GM18507 (cell line): Measurements from ENCODE around the gene INO80C.
A peak's percentile ranks its signal among the peaks of the same experiment; 100 is the strongest.
"Not testable (repeated sequence)": the region's sequence is repeated elsewhere in the genome, so short reads cannot be mapped to it uniquely, and the experiment has no call there.

ENCODE experiments used
- DNase-seq: peaks from one replicate; pipeline ENCODE4 v3.0.0; 2011; ENCODE audit warnings: low read depth; ENCODE audit not compliant: insufficient read length; ENCODE audit errors: extremely low spot score
- FAIRE-seq: peaks from 2 replicates; lab custom pipeline; 2011; peaks lifted over from hg19 to GRCh38; lab: Jason Lieb, UNC

The INO80C gene

GRCh38 chr18:35490894-35491699 is 6.7 kb downstream of the INO80C start:
- FAIRE-seq: no peak
- DNase-seq: no peak

- no peak for DNase-seq
- no peak for FAIRE-seq
These were observed 7.8 kb downstream of the INO80C start for GRCh38 chr18:35489913-35490490.

GRCh38 chr18:35489281-35489680 is 8.5 kb downstream of the INO80C start:
- not testable (repeated sequence) for FAIRE-seq, DNase-seq

GRCh38 chr18:35488396-35488795 is 9.4 kb downstream of the INO80C start:
- FAIRE-seq, DNase-seq: not testable (repeated sequence)

GRCh38 chr18:35487525-35487924 is 10.2 kb downstream of the INO80C start:
- not testable (repeated sequence) for DNase-seq, FAIRE-seq

- DNase-seq: no peak
- no peak for FAIRE-seq
These were observed 11.9 kb downstream of the INO80C start for GRCh38 chr18:35485852-35486251.

GRCh38 chr18:35484034-35484433 is 13.7 kb downstream of the INO80C start:
- DNase-seq (no peak), FAIRE-seq (no peak)

GRCh38 chr18:35481960-35482366 is 15.8 kb downstream of the INO80C start:
- FAIRE-seq (no peak), DNase-seq (no peak)

- FAIRE-seq (no peak), DNase-seq (no peak)
These were observed 17.7 kb downstream of the INO80C start for GRCh38 chr18:35479911-35480586.

- no peak for DNase-seq
- FAIRE-seq: no peak
These were observed 19.0 kb downstream of the INO80C start for GRCh38 chr18:35478520-35479435.

- FAIRE-seq (no peak), DNase-seq (no peak)
These were observed 19.8 kb downstream of the INO80C start for GRCh38 chr18:35477974-35478373.

- FAIRE-seq (no peak), DNase-seq (no peak)
These were observed 20.3 kb downstream of the INO80C start for GRCh38 chr18:35477497-35477896.

- FAIRE-seq: no peak
- no peak for DNase-seq
These were observed 22.9 kb downstream of the INO80C start for GRCh38 chr18:35474884-35475283.

GRCh38 chr18:35473562-35473961 is 24.2 kb downstream of the INO80C start:
- no peak for DNase-seq
- no peak for FAIRE-seq

GRCh38 chr18:35470435-35470834 is 27.3 kb downstream of the INO80C start:
- no peak for DNase-seq

GRCh38 chr18:35469725-35470124 is 28.0 kb downstream of the INO80C start:
- DNase-seq: no peak
- FAIRE-seq: no peak

More at GRCh38 chr18:35470435-35470834, 27.3 kb downstream of the INO80C start:
- FAIRE-seq: no peak

- FAIRE-seq: no peak
- no peak for DNase-seq
These were observed 29.0 kb downstream of the INO80C start for GRCh38 chr18:35468711-35469110.

- FAIRE-seq: peak; percentile 46
- DNase-seq: peak; percentile 32
These were observed 30.1 kb downstream of the INO80C start for GRCh38 chr18:35467624-35468016.

GRCh38 chr18:35466815-35467623 is 30.7 kb downstream of the INO80C start:
- FAIRE-seq (no peak), DNase-seq (no peak)
